OCI-LY7 (cell line): ENCODE data around the gene TINAGL1. TPM values are rescaled to one million over a fixed set of nuclear protein-coding genes. Genes with fewer than 3 reads are reported as not detected.

ENCODE experiments used
- BruUV-seq: library from RNA; stranded (reverse); fragments of 400-500 nt; replicated peaks from 2 replicates; lab custom pipeline; 2021; lab: Mats Ljungman, UMichigan
- CTCF ChIA-PET: fragments of 300-600 bp; sonication (Branson Sonifier 250); formaldehyde crosslinking; loops from one replicate; lab custom pipeline; 2022; ENCODE audit warnings: antibody characterized with exemption; ENCODE audit not compliant: unreplicated experiment; lab: Charles Lee
- POLR2A ChIA-PET: fragments of 300-600 bp; sonication (Branson Sonifier 250); formaldehyde crosslinking; loops from one replicate; lab custom pipeline; 2022; ENCODE audit warnings: antibody characterized with exemption; lab: Charles Lee
- DNase-seq: peaks from one replicate; pipeline ENCODE4 v3.0.0-alpha.2; 2015; ENCODE audit warnings: low spot score
- H2AFZ ChIP-seq: fragments of 200-600 bp; sonication (generic), shearing (Covaris generic); 2 replicates; pipeline ENCODE4 v1.6.1; 2014; ENCODE audit warnings: mild to moderate bottlenecking, antibody characterized with exemption, low read length, moderate library complexity
- H3K27ac ChIP-seq: fragments of 200-600 bp; sonication (generic); 2 replicates; pipeline ENCODE4 v1.5.1; 2014; ENCODE audit warnings: mixed run types, low read depth, mild to moderate bottlenecking, moderate library complexity, low read length, inconsistent platforms; ENCODE audit not compliant: poor library complexity, severe bottlenecking
- H3K36me3 ChIP-seq: fragments of 200-600 bp; sonication (generic); 2 replicates; pipeline ENCODE4 v1.6.1; 2014; ENCODE audit warnings: mild to moderate bottlenecking, antibody characterized with exemption, low read length, moderate library complexity, mixed read lengths; ENCODE audit not compliant: insufficient read depth
- H3K4me1 ChIP-seq: fragments of 200-600 bp; sonication (generic); 2 replicates; pipeline ENCODE4 v1.5.1; 2014; ENCODE audit warnings: mild to moderate bottlenecking, low read length; ENCODE audit not compliant: insufficient read depth, poor library complexity, severe bottlenecking
- H3K4me2 ChIP-seq: fragments of 200-600 bp; sonication (generic); 2 replicates; pipeline ENCODE4 v1.6.1; 2014; ENCODE audit warnings: mild to moderate bottlenecking, low read length
- H3K4me3 ChIP-seq: fragments of 200-600 bp; sonication (generic); 2 replicates; pipeline ENCODE4 v1.5.1; 2014; ENCODE audit warnings: mild to moderate bottlenecking, low read depth, low read length; ENCODE audit not compliant: poor library complexity, severe bottlenecking
- H3K79me2 ChIP-seq: fragments of 200-600 bp; sonication (generic); 2 replicates; pipeline ENCODE4 v1.6.1; 2016; ENCODE audit warnings: low read depth, mild to moderate bottlenecking, low read length, moderate library complexity, mixed read lengths; ENCODE audit not compliant: insufficient read depth
- H3K9me2 ChIP-seq: fragments of 200-600 bp; sonication (generic); 2 replicates; pipeline ENCODE4 v1.6.1; 2016; ENCODE audit warnings: mild to moderate bottlenecking, low read length, mixed read lengths; ENCODE audit not compliant: insufficient read depth
- H3K9me3 ChIP-seq: fragments of 200-600 bp; sonication (generic); 2 replicates; pipeline ENCODE4 v1.6.1; 2014; ENCODE audit warnings: mild to moderate bottlenecking, mixed run types, low read length, mixed read lengths
- H4K20me1 ChIP-seq: fragments of 200-600 bp; sonication (generic); 2 replicates; pipeline ENCODE4 v1.6.1; 2014; ENCODE audit warnings: mild to moderate bottlenecking, antibody characterized with exemption, low read length, moderate library complexity, mixed read lengths; ENCODE audit not compliant: insufficient read depth
- EZH2phosphoT487 ChIP-seq: fragments of 200-600 bp; sonication (generic); IDR thresholded peaks from 2 replicates; pipeline ENCODE4 v1.6.1; 2018; ENCODE audit warnings: low read depth, borderline replicate concordance, mild to moderate bottlenecking, mixed run types, antibody characterized with exemption, low read length, moderate library complexity, mixed read lengths
- intact Hi-C: fragments of 100-400 bp; cut with micrococcal nuclease; formaldehyde crosslinking; loops from one replicate; pipeline ENCODE4 v1.10.0; 2022; ENCODE audit not compliant: unreplicated experiment
- total RNA-seq, 2 experiments: library from RNA; depleted of rRNA in 1 of 2; stranded (reverse); fragments of >200 nt in 1 of 2; shearing (Covaris generic) in 1 of 2; gene quantifications; 2 replicates each; pipeline ENCODE4 v1.2.3, GENCODE V29; 2014 to 2022
- TF ChIP-seq, protein P1 (sequence below): fragments of 200-600 bp; sonication (generic); conservative IDR thresholded peaks from 2 replicates; pipeline ENCODE4 v1.5.1; 2014; ENCODE audit warnings: mild to moderate bottlenecking, antibody characterized with exemption, low read length, moderate library complexity, mixed read lengths

The TINAGL1 gene
- total RNA-seq, 2 experiments from 2014 or later, result 0.17 TPM; not detected in 1

DNA sequence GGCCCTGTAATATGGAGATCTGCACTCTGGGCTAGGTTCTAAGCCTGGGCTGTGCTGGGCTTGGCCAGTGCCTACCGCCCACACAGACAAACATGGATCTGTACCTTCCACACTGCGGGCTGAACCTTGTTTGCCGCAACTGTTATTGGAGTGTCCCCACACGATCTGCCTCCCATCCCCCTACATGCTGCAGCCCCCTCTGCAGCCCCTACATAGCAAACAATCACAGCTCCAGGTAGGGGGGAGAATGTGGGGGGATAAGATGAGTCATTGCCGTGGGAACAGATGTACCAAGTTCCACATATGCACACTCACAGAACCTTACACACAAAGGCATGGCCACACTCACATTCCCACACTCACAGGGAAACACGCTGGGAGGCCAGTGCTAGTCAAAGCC, 39.1 kb downstream of the TINAGL1 start:
- Histone ChIP-seq H3K36me3 (no peaks in the 10 kb centered on the region), H3K9me3 (no peaks in the 10 kb centered on the region), H3K4me2 (no peak overlapping the region), H4K20me1 (no peaks in the 10 kb centered on the region), H3K27ac (no peak overlapping the region), H3K9me2 (no peaks in the 10 kb centered on the region), H3K79me2 (no peaks in the 10 kb centered on the region), H3K4me3 (no peak overlapping the region), H2AFZ (no peak overlapping the region), H3K4me1 (no peaks in the 10 kb centered on the region)
- TF ChIP-seq, protein P1, sequence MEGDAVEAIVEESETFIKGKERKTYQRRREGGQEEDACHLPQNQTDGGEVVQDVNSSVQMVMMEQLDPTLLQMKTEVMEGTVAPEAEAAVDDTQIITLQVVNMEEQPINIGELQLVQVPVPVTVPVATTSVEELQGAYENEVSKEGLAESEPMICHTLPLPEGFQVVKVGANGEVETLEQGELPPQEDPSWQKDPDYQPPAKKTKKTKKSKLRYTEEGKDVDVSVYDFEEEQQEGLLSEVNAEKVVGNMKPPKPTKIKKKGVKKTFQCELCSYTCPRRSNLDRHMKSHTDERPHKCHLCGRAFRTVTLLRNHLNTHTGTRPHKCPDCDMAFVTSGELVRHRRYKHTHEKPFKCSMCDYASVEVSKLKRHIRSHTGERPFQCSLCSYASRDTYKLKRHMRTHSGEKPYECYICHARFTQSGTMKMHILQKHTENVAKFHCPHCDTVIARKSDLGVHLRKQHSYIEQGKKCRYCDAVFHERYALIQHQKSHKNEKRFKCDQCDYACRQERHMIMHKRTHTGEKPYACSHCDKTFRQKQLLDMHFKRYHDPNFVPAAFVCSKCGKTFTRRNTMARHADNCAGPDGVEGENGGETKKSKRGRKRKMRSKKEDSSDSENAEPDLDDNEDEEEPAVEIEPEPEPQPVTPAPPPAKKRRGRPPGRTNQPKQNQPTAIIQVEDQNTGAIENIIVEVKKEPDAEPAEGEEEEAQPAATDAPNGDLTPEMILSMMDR, result no peak
- no peak for TF ChIP-seq EZH2phosphoT487
- ChIA-PET CTCF (no interaction called here), POLR2A (no interaction called here)
- no TSS peak for BruUV-seq
- intact Hi-C loops, result no loop called here
- DNase-seq, result no peak

DNA sequence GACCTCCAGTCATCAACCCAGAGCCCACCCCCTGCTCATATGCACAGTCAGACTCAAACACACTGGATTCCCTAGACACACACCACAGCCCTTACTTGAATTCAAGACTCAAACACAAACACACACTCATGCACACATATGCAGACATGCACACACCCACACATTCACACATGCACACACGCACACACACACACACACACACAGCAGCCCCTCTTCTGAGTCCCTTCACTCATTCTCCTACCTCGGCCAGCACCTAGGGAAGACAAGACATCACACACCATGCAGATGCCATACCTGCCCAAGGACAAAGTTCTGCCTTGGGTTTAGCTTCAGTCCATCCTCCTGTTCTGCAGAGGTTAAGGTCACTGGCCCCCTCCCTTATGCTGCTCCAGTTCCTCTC, 39.6 kb downstream of the TINAGL1 start:
- BruUV-seq, result no TSS peak
- no peak overlapping the region for H3K4me2 ChIP-seq
- H3K4me1 ChIP-seq, result no peaks in the 10 kb centered on the region
- no peaks in the 10 kb centered on the region for H3K36me3 ChIP-seq
- H3K27ac ChIP-seq, result no peak overlapping the region
- no peak overlapping the region for H2AFZ ChIP-seq
- no peaks in the 10 kb centered on the region for H3K9me2 ChIP-seq
- DNase-seq, result no peak
- TF ChIP-seq, protein P1, result no peak
- TF ChIP-seq EZH2phosphoT487, result no peak
- intact Hi-C loops, result no loop called here
- no peak overlapping the region for H3K4me3 ChIP-seq
- H3K79me2 ChIP-seq, result no peaks in the 10 kb centered on the region
- CTCF ChIA-PET, result no interaction called here
- no peaks in the 10 kb centered on the region for H4K20me1 ChIP-seq
- POLR2A ChIA-PET, result no interaction called here
- no peaks in the 10 kb centered on the region for H3K9me3 ChIP-seq

DNA sequence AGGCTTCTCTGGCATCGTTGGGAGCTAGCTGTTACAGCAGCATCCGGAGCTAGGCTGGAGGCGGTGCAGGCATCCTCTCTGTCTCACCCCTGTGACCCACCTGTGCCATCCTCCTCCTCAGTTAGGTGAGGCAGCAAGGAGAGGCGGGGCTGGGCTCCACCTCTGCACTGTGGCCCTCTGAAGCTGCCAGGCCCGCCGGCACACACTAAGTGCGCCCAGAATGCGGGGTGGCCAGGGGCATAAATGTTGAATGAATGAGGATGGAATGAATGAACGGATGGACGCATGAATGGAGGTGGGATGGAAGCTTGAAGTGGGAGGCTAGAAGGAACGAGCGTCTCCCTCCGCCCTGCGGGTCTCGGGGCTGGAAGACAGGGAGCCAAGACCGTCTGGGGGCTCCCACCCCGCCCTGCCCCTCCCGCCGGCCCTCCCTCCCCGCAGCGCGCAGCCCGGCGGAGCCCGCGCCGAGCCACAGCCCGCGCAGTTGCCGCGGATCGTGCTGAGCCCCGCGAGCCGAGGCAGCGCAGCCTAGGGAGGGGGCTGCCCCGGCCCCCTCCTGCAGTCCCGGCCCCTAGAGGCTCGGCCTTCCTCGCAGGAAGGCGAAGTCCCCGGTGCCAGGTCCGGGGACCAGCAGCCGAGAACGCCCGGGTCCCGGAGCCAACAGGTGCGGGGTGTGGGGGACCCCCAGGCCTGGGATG, 41.1 kb downstream of the TINAGL1 start, which contains the start of gene HCRTR1:
TSS of gene HCRTR1 (plus strand) at position 472 of the 698 bp plus-strand sequence. CDS start 1,504 bp downstream, outside the sequence.
- Histone ChIP-seq H3K4me1 (no peaks in the 10 kb centered on the region), H3K79me2 (no peaks in the 10 kb centered on the region), H3K36me3 (no peaks in the 10 kb centered on the region), H3K4me2 (no peak within 1 kb of the TSS; the same call in 1 of the 2 replicates), H3K4me3 (no peak within 1 kb of the TSS), H4K20me1 (no peaks in the 10 kb centered on the region), H2AFZ (no peak within 1 kb of the TSS), H3K9me3 (no peaks in the 10 kb centered on the region), H3K9me2 (no peaks in the 10 kb centered on the region), H3K27ac (no peak within 1 kb of the TSS)
- BruUV-seq, result no TSS peak
- intact Hi-C loops, result no loop called here
- POLR2A ChIA-PET, result interaction anchor here (0.6 to 0.7 kb wide), 2 partner anchors 55 to 565 kb away, joined by 4 to 6 read pairs; no protein-coding TSS in a partner anchor
- TF ChIP-seq, protein P1, result no peak
- no peak for TF ChIP-seq EZH2phosphoT487
- CTCF ChIA-PET, result no interaction called here
- no peak for DNase-seq
